Ovary (tissue), 3 donors: ENCODE results near the gene RAET1L.

ENCODE experiments used
- POLR2A ChIP-seq: fragments of 450-650 bp; IDR thresholded peaks from one replicate; pipeline ENCODE4 v1.6.1; 2017; ENCODE audit warnings: antibody characterized with exemption, mild to moderate bottlenecking, moderate library complexity
- TF ChIP-seq, protein P1 (sequence below), 3 donors: fragments of 450-650 bp in 2 of 3; fragments of 200-600 bp in 1 of 3; IDR thresholded peaks; one replicate each; pipeline versions ENCODE4 v1.5.1 to v1.8.0; 2016 to 2022; ENCODE audit warnings: antibody characterized with exemption in 3 of 3, mild to moderate bottlenecking in 1 of 3
- donor health status: DM: no; HTN: no; CAD: no.

DNA sequence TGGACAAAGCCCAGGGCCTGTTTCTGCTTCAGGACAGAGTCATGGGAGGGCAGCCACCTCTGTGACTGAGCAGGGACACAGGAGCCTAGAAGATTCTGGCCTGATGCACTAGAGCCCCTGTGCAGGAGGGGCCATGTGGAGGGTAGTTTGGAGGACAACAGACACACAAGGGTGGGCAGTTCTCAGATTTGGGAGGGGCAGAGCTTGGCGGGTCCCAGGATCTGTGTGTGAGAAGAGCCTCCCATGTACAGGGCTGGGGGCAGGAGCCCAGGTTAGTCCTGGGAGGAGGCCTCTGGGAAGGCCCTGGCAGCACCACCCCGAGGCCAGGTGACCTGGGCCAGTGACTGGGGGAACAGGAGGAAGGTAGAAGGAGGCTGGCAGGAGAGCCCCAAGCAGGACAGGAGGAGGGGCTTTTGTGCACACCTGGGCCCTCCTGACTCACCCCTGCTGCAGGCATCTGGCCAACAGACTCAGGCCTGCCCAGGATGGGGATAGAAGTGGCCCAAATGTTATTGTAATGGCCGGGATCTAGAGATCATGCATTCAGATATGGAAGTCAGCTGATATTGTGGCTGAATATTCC, 45.0 kb upstream of the RAET1L start:
- TF ChIP-seq, protein P1, sequence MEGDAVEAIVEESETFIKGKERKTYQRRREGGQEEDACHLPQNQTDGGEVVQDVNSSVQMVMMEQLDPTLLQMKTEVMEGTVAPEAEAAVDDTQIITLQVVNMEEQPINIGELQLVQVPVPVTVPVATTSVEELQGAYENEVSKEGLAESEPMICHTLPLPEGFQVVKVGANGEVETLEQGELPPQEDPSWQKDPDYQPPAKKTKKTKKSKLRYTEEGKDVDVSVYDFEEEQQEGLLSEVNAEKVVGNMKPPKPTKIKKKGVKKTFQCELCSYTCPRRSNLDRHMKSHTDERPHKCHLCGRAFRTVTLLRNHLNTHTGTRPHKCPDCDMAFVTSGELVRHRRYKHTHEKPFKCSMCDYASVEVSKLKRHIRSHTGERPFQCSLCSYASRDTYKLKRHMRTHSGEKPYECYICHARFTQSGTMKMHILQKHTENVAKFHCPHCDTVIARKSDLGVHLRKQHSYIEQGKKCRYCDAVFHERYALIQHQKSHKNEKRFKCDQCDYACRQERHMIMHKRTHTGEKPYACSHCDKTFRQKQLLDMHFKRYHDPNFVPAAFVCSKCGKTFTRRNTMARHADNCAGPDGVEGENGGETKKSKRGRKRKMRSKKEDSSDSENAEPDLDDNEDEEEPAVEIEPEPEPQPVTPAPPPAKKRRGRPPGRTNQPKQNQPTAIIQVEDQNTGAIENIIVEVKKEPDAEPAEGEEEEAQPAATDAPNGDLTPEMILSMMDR (IDR thresholded peaks at IDR 0.05): no peak
- TF ChIP-seq POLR2A: no peak
